Sigmoid colon (tissue), 7 donors: Measurements from ENCODE around the gene FUT8. TPM values are rescaled to one million over a fixed set of nuclear protein-coding genes. Genes with fewer than 3 reads are reported as not detected.

ENCODE experiments used
- DNase-seq: peaks from one replicate; pipeline ENCODE4 v3.0.0-alpha.2; 2019
- H3K27ac ChIP-seq, 4 donors: fragments of 200-600 bp; sonication (generic); one replicate each; pipeline ENCODE4 v1.5.1; 2016 to 2019; ENCODE audit warnings: mild to moderate bottlenecking in 1 of 4
- H3K27me3 ChIP-seq, 3 donors: fragments of 200-600 bp; sonication (generic); one replicate each; pipeline ENCODE4 v1.5.1; 2019; ENCODE audit warnings: mild to moderate bottlenecking in 1 of 3
- H3K36me3 ChIP-seq, 4 donors: fragments of 200-600 bp; sonication (generic); one replicate each; pipeline ENCODE4 v1.5.1; 2016 to 2019
- H3K4me1 ChIP-seq, 4 donors: fragments of 200-600 bp; sonication (generic); one replicate each; pipeline ENCODE4 v1.5.1; 2017 to 2019
- H3K4me3 ChIP-seq, 4 donors: fragments of 200-600 bp; sonication (generic); one replicate each; pipeline ENCODE4 v1.5.1; 2017 to 2019; ENCODE audit warnings: mild to moderate bottlenecking in 2 of 4, moderate library complexity in 1 of 4
- H3K9me3 ChIP-seq, 4 donors: fragments of 200-600 bp in 3 of 4; sonication (generic) in 3 of 4; one replicate each; pipeline versions ENCODE4 v1.5.1 to v1.6.1; 2013 to 2019
- EP300 ChIP-seq, 4 donors: sonication (generic); formaldehyde crosslinking; IDR thresholded peaks; one replicate each; pipeline ENCODE4 v1.6.1; 2017; ENCODE audit warnings: antibody characterized with exemption in 4 of 4
- POLR2A ChIP-seq, 2 donors: fragments of 450-650 bp; IDR thresholded peaks; one replicate each; pipeline ENCODE4 v1.6.1; 2016; ENCODE audit warnings: antibody characterized with exemption in 2 of 2, mild to moderate bottlenecking in 2 of 2, moderate library complexity in 2 of 2
- POLR2AphosphoS5 ChIP-seq, 4 donors: sonication (generic); formaldehyde crosslinking; IDR thresholded peaks; one replicate each; pipeline ENCODE4 v1.6.1; 2017; ENCODE audit warnings: antibody characterized with exemption in 4 of 4
- WGBS, 2 donors: extraction: QIAGEN DNeasy Blood & Tissue Kit; methylation state at CpG; one replicate each; pipeline ENCODE4 v1.1.7; 2013; 5-methylcytosine and 5-hydroxymethylcytosine counted together
- intact Hi-C: fragments of 100-400 bp; cut with DNase I; formaldehyde crosslinking; loops from one replicate; pipeline ENCODE4 v1.15.1; 2023
- polyA plus RNA-seq, 3 donors: library from polyadenylated mRNA; stranded (reverse); fragments of 200-250 nt; gene quantifications; one replicate each; pipeline ENCODE4 v1.2.3, GENCODE V29; 2013
- total RNA-seq, 4 donors: library from RNA; depleted of rRNA; stranded (reverse); fragments of >200 nt; gene quantifications; one replicate each; pipeline ENCODE4 v1.1.0, GENCODE V29; 2016
- TF ChIP-seq, protein P1 (sequence below), 4 experiments: fragments of 450-650 bp in 3 of 4; fragments of 200-600 bp in 1 of 4; IDR thresholded peaks; one replicate each; pipeline ENCODE4 v1.5.1; 2016 to 2019; ENCODE audit warnings: antibody characterized with exemption in 4 of 4, mild to moderate bottlenecking in 3 of 4, moderate library complexity in 2 of 4
- donor health status: healthy with polysubstance abuse.
- donor health status: Bipolar disorder and iron deficiency.
- donor health status: healthy.

Gene FUT8
- total and polyA plus RNA-seq, 7 donors = 2.5 to 53.9 (median 22.0) TPM

DNA sequence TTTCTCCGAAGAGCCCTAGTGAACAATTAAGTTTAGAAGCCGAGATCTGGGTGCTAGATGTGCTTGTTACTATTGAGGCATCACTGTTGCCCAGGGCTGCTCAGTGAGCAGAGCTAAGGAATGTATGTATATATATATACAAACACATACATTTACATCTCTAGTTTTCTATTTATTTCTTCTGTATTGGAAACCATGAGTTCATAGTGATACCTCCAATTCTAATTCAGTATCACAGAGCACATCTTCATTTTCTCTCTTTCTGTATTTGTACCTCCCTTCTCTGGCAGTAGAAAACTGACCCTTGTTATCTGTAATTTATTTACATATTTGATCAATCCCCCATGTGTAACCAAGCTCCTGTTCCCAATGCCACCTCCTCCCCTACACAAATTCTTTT is 40.7 kb upstream of the FUT8 start:
- no peaks in the 10 kb centered on the region for H3K36me3 ChIP-seq
- intact Hi-C loops = no loop called here
- H3K9me3 ChIP-seq = no peaks in the 10 kb centered on the region

DNA sequence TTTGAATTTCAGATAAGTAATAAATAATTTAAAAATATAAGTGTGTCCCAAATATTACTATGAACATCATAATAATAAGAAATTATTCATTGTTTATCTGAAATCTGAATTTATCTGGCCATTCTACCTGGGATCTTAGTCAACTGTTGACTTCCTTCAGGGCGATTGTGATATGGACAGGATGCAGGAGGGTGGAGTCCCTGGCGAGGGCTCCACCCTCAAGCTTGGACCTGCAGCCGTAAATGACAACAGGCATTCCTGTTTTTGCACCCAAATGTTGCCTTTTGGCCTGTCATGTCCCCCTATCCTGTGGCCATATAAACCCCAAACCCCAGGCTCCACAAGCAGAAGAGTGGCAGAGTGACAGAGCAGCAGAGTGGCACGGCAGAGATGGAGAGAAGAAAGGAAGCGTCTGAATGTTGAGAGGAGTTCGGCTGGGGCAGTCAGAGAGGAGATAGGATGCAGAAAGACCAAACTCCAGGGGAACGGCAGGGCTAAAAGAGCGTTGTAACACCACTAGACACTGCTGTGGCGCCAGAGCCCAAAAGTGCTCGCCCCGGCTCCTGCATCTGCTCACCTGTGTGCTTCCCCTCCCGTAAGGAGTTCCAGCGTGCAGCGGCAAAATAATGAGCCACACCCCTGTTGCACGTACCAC is 39.4 kb upstream of the FUT8 start:
- Histone ChIP-seq H3K4me3 (no peak overlapping the region), H3K4me1 (peaks cover 0 to 2% (median 0%) of the 10 kb centered on the region in 4 donors), H3K27ac (no peak overlapping the region), H3K27me3 (peaks cover 0 to 9% (median 0%) of the 10 kb centered on the region in 3 donors), H3K9me3 (no peaks in the 10 kb centered on the region), H3K36me3 (no peaks in the 10 kb centered on the region)
- 72 to 81% methylated on average over 15 of the region's 15 CpGs for whole genome bisulfite sequencing, 2 donors
- TF ChIP-seq, protein P1, sequence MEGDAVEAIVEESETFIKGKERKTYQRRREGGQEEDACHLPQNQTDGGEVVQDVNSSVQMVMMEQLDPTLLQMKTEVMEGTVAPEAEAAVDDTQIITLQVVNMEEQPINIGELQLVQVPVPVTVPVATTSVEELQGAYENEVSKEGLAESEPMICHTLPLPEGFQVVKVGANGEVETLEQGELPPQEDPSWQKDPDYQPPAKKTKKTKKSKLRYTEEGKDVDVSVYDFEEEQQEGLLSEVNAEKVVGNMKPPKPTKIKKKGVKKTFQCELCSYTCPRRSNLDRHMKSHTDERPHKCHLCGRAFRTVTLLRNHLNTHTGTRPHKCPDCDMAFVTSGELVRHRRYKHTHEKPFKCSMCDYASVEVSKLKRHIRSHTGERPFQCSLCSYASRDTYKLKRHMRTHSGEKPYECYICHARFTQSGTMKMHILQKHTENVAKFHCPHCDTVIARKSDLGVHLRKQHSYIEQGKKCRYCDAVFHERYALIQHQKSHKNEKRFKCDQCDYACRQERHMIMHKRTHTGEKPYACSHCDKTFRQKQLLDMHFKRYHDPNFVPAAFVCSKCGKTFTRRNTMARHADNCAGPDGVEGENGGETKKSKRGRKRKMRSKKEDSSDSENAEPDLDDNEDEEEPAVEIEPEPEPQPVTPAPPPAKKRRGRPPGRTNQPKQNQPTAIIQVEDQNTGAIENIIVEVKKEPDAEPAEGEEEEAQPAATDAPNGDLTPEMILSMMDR (IDR thresholded peaks at IDR 0.05) = no peak
- TF ChIP-seq POLR2AphosphoS5 (IDR thresholded peaks at IDR 0.05) = no peak
- no peak for TF ChIP-seq EP300 (IDR thresholded peaks at IDR 0.05)
- TF ChIP-seq POLR2A (IDR thresholded peaks at IDR 0.05) = no peak
- intact Hi-C loops = no loop called here
- DNase-seq = no peak

More for the DNA sequence above, 40.7 kb upstream of the FUT8 start:
- Histone ChIP-seq H3K27ac (no peak overlapping the region), H3K4me1 (no peaks in the 10 kb centered on the region), H3K4me3 (no peak overlapping the region), H3K27me3 (peaks cover 0 to 9% (median 0%) of the 10 kb centered on the region in 3 donors)
- 95 to 98% methylated on average over 2 of the region's 2 CpGs for WGBS, 2 donors
- DNase-seq = no peak
- TF ChIP-seq, protein P1 (IDR thresholded peaks at IDR 0.05) = no peak
- no peak for TF ChIP-seq EP300 (IDR thresholded peaks at IDR 0.05)
- TF ChIP-seq POLR2AphosphoS5 (IDR thresholded peaks at IDR 0.05) = no peak
- TF ChIP-seq POLR2A (IDR thresholded peaks at IDR 0.05) = no peak

DNA sequence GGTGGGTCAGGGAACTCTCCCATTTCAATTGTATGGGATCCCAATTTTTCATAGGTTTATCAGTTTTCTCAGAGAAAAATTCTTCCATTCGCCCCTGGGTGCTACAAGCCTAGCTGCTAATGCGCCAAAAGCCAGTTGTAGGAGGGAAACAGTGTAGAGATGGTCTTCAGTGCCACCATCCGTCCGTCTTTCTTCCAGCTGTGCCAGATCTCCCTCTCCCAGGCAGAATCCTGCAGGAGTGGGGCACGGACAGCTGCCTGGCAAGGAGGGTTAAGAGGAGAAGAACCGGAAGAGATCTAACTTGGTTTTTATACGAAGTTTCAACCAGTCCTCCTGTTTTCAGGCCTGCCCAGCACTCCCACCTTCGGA is 38.9 kb upstream of the FUT8 start:
- no peak for DNase-seq
- 85 to 91% methylated on average over 8 of the region's 8 CpGs for WGBS, 2 donors

DNA sequence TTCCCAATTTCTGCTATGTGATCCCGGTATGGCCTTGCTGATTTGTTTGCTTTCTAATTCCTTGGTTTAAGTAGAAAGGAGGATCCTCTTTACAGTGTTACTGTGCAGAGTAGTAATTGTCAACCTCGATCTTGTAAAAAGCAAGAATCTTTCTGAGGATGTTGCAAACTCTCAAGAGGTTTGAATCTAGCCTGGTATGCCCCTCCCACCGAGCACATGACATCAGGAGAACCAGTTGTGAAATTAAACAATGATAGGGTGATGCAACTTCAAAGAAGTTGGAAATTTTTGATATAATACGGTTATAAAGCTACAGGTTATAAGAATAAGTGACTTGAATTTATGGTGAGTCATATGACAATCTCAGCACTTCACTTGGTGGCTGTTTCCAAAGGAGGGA is 35.0 kb upstream of the FUT8 start:
- 40 to 66% methylated on average over 4 of the region's 4 CpGs for WGBS, 2 donors
- H3K27ac ChIP-seq = no peak overlapping the region
- DNase-seq = no peak
- intact Hi-C loops = no loop called here
- no peak overlapping the region for H3K4me3 ChIP-seq
- H3K4me1 ChIP-seq = peaks cover 0 to 4% (median 0%) of the 10 kb centered on the region in 4 donors
- TF ChIP-seq, protein P1 (IDR thresholded peaks at IDR 0.05) = no peak
- TF ChIP-seq POLR2AphosphoS5 (IDR thresholded peaks at IDR 0.05) = no peak
- TF ChIP-seq EP300 (IDR thresholded peaks at IDR 0.05) = no peak
- TF ChIP-seq POLR2A (IDR thresholded peaks at IDR 0.05) = no peak
- peaks cover 0 to 7% (median 0%) of the 10 kb centered on the region in 3 donors for H3K27me3 ChIP-seq
- peaks cover 0 to 6% (median 0%) of the 10 kb centered on the region in 4 donors for H3K9me3 ChIP-seq
- no peaks in the 10 kb centered on the region for H3K36me3 ChIP-seq

More for the DNA sequence above, 38.9 kb upstream of the FUT8 start:
- no peaks in the 10 kb centered on the region for H3K9me3 ChIP-seq
- H3K27ac ChIP-seq = no peak overlapping the region
- no peak overlapping the region for H3K4me3 ChIP-seq
- no peaks in the 10 kb centered on the region for H3K36me3 ChIP-seq
- H3K4me1 ChIP-seq = peaks cover 0 to 4% (median 0%) of the 10 kb centered on the region in 4 donors
- intact Hi-C loops = no loop called here
- TF ChIP-seq, protein P1 (IDR thresholded peaks at IDR 0.05) = no peak
- TF ChIP-seq EP300 (IDR thresholded peaks at IDR 0.05) (no peak), POLR2A (IDR thresholded peaks at IDR 0.05) (no peak), POLR2AphosphoS5 (IDR thresholded peaks at IDR 0.05) (no peak)
- H3K27me3 ChIP-seq = peaks cover 0 to 9% (median 0%) of the 10 kb centered on the region in 3 donors
